Measurements from ENCODE around the gene CEP57.
"Not testable (repeated sequence)": the region's sequence is repeated elsewhere in the genome, so short reads cannot be mapped to it uniquely, and the experiment has no call there.

The CEP57 gene

DNA sequence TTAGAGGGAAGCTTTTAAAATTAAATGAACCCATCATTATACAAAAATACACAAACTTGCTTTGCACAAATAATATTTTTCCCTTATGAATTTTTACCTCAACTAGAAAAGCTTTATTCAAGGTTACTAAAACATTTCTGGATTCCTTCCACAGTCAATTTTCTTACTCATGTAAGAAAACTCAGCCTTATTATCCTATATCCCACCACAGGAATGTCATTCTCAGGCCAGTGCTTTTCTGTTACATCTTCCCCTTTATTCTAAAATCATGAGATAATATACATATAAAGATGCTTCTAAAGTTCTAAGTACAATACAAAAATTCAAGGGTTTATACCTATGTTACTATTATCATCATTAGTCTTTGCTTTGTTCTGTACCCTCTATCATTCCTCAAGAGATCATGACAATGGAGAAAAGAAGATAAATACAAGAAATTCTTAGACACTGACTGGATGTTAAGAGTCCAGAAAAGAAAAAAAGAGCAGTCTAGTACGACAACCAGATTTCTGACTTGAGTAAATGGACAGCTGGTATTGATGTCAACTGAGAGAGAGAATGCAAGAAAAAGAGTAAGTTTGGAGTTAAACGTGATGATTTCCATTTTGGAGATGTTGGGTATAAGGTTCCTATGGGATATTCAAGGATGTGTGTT lies 73.3 kb downstream of the CEP57 start:
- TF ChIP-seq, protein P1, sequence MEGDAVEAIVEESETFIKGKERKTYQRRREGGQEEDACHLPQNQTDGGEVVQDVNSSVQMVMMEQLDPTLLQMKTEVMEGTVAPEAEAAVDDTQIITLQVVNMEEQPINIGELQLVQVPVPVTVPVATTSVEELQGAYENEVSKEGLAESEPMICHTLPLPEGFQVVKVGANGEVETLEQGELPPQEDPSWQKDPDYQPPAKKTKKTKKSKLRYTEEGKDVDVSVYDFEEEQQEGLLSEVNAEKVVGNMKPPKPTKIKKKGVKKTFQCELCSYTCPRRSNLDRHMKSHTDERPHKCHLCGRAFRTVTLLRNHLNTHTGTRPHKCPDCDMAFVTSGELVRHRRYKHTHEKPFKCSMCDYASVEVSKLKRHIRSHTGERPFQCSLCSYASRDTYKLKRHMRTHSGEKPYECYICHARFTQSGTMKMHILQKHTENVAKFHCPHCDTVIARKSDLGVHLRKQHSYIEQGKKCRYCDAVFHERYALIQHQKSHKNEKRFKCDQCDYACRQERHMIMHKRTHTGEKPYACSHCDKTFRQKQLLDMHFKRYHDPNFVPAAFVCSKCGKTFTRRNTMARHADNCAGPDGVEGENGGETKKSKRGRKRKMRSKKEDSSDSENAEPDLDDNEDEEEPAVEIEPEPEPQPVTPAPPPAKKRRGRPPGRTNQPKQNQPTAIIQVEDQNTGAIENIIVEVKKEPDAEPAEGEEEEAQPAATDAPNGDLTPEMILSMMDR (IDR thresholded peaks at IDR 0.05; ENCODE audit: control insufficient read depth, insufficient read depth, low read depth, low read length, missing control alignments), result no peak
- no peak overlapping the region for H3K4me3 ChIP-seq (ENCODE audit: control insufficient read depth, low read depth, low read length)
- DNase-seq (ENCODE audit: low read depth), result peak; percentile 17

DNA sequence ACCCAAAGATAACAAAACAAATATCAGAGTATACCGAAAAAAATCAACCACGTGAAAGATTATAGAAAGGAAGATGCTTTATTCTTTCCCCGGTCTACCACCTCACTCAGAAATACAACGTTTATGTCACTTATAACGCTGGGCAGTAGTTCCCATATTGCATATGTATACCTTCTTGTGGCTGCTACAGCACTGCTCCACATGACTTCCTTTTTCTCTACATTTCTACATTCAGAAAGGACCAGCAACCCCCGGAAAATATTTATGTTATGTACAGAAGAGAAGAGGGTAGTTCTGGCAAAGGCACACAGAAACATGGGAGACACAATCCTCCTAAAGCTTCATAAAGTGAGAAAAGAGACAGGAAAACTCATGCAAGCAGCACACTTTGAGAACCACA lies 76.8 kb downstream of the CEP57 start:
- TF ChIP-seq, protein P1 (IDR thresholded peaks at IDR 0.05; ENCODE audit: control insufficient read depth, insufficient read depth, low read depth, low read length, missing control alignments), result no peak
- H3K4me3 ChIP-seq (ENCODE audit: control insufficient read depth, low read depth, low read length), result no peak overlapping the region
- no peak for DNase-seq (ENCODE audit: low read depth)

DNA sequence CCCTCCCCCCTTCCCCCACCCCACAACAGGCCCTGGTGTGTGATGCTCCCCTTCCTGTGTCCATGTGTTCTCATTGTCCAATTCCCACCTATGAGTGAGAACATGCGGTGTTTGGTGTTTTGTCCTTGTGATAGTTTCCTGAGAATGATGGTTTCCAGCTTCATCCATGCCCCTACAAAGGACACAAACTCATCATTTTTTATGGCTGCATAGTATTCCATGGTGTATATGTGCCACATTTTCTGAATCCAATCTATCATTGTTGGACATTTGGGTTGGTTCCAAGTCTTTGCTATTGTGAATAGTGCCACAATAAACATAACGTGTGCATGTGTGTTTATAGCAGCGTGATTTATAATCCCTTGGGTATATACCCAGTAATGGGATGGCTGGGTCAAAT lies 80.6 kb downstream of the CEP57 start:
- not testable (repeated sequence) for DNase-seq (ENCODE audit: low read depth); H3K4me3 ChIP-seq (ENCODE audit: control insufficient read depth, low read depth, low read length)

- DNase-seq (ENCODE audit: low read depth), result peak; percentile 99
- TF ChIP-seq, protein P1 (IDR thresholded peaks at IDR 0.05; ENCODE audit: control insufficient read depth, insufficient read depth, low read depth, low read length, missing control alignments), result no peak
- H3K4me3 ChIP-seq (ENCODE audit: control insufficient read depth, low read depth, low read length), result no peak overlapping the region
Observed at GRCh38 chr11:95877291-95877690, 87.0 kb downstream of the CEP57 start.
